Measurements from ENCODE around the gene LDHB.

Gene LDHB

GRCh38 chr12:21585485-21585884 lies 72.2 kb downstream of the LDHB start:
- no peak overlapping the region for H3K4me2 ChIP-seq
- no peaks in the 10 kb centered on the region for H4K20me1 ChIP-seq (ENCODE audit: insufficient read depth)
- no peak overlapping the region for H3K4me3 ChIP-seq (IDR thresholded peaks at IDR 0.05; ENCODE audit: insufficient read depth, low read depth, low read length)
- H3K79me2 ChIP-seq (ENCODE audit: insufficient read depth, low read depth) = no peaks in the 10 kb centered on the region
- H3K27me3 ChIP-seq (ENCODE audit: insufficient read depth, low read depth) = no peaks in the 10 kb centered on the region
- no peak overlapping the region for H3K27ac ChIP-seq
- no peak for TF ChIP-seq CTCF (conservative IDR thresholded peaks at IDR 0.05; ENCODE audit: low read depth, low read length)
- H3K36me3 ChIP-seq (ENCODE audit: insufficient read depth) = no peaks in the 10 kb centered on the region
- H3K9ac ChIP-seq = no peak overlapping the region
- H2AFZ ChIP-seq (ENCODE audit: low read depth) = no peak overlapping the region
- no peaks in the 10 kb centered on the region for H3K4me1 ChIP-seq (ENCODE audit: low read depth, poor library complexity, severe bottlenecking)
